ENCODE measurements around the gene AQP4. TPM values are rescaled to one million over a fixed set of nuclear protein-coding genes. Genes with fewer than 3 reads are reported as not detected.

The AQP4 gene
- total RNA-seq, 1 donor from 2014 or later, result 1.7 TPM

DNA sequence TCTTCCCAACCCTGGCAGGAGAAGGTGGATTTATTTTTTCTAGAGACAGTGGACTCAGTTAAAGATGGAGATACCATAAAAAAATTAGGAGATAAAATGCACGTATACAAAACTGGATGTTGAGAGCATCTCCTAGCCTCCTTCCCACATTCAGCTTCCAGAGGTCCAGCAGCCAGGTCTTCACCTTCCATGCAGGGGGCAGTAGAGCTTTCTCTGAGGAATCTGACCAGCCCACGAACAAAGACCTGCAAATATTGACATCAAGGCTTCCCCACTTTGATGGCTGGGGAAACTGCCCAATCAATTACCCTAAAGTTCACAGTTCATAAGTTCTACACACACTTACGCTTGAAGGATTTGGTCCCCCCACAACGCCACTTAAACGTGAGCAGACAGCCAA, 24.5 kb downstream of the AQP4 start:
- no peak for DNase-seq (ENCODE audit: low spot score)

DNA sequence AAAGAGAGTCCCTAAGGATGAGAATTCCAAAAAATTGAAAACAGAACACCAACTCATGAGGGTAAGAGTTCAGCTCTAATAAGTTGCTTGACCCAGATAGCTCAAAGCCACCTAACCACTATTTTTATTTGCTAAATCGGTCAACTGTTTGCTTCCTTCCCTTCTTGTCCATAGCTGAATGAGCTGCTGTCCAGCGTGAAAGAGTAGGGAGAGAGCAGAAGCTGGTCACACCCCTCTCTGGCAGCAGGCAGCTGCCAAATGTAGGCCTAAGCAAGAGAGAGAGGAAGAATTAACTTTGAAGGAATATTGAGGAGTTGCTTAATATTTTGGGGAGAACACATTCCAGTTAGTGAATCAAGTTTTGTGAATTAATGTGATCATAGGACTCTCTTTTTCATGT, 25.9 kb downstream of the AQP4 start:
- DNase-seq (ENCODE audit: low spot score), result no peak

DNA sequence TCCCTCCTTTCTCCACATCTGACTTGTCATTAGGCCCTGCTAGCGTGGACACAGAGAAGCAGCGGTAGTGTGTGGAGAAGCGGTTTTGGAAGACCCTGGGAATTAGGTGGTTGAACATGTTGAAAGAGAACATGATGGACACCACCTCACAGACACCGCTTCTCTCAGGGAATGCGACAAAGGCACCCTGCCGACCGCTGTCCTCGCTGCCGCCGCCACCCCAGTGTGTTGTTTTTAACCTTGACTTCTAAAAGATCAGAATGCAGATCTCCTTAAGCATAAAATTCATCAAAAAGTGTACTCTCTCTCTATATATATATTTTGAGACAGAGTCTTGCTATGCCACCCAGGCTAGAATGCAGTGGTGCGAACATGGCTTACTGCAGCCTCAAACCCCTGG, 33.2 kb downstream of the AQP4 start:
- DNase-seq (ENCODE audit: low spot score), result no peak

- no peak for DNase-seq (ENCODE audit: low spot score)
Observed at GRCh38 chr18:26827581-26827980, 37.9 kb downstream of the AQP4 start.

DNA sequence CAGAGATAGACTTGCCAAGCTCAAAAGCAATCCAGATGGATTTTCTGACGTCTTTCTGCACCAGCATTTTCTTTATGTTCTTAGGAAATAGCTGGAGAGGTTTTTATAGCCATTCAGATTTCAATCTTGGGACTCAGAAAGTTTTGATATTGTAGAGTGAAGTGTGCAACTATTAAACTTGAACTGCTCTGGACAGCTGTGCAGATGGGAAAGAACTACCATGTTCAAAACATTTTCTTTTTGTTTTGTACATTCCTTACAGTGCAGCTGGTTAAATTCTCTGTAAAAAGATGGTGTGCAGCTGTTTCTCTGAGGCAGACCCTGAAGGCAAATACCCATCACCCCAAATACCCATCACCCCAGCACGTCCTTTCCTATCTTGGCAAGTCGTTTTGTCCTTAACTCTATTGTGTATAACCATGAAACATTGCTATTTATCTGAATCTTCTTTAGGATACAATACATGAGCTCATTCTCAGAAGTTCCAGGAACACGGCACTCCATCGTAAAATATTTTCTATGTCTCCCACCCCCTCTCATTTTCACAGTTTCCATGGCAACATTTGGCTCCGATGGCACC, 38.8 kb downstream of the AQP4 start:
- no peak for DNase-seq (ENCODE audit: low spot score)

GRCh38 chr18:26821181-26821580, 44.3 kb downstream of the AQP4 start:
- DNase-seq (ENCODE audit: low spot score), result no peak

DNA sequence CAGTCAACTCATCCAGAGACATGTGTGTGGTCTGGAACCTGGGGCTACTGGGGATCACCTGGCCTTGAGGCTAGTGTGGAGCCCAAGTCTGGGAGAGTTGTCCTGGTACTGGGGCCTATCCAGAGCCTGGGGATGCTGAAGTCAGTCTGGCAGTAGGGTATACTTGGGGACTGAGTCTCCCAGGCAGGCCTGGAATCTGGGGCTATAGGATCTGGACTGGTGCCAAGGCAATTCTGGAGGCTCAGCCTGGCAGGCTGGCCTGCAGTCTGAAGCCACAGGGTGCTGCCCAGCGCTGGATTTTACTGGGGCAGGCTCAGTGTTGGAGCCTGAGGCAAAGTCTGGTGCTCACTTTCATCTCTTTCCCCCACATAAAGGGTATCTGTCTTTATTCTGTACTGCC, 46.5 kb downstream of the AQP4 start:
- no peak for DNase-seq (ENCODE audit: low spot score)

DNA sequence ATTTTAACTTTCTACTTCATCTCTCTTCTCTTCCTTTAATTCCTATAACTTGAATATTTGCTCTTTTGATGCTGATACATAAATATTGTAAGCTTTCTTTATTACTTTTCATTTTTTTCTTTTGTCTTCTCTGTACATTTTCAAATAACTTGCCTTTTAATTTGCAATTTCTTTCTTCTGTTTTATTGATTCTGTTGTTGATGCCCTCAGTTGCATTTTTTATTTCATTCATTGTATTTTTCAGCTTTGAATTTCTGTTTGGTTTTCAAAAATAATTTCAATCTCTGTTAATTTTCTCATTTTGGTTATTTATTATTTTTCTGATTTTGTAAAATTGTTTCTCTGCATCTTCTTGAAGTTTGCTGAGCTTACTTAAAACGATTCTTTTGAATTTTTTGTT, 47.0 kb downstream of the AQP4 start:
- DNase-seq (ENCODE audit: low spot score), result no peak

DNA sequence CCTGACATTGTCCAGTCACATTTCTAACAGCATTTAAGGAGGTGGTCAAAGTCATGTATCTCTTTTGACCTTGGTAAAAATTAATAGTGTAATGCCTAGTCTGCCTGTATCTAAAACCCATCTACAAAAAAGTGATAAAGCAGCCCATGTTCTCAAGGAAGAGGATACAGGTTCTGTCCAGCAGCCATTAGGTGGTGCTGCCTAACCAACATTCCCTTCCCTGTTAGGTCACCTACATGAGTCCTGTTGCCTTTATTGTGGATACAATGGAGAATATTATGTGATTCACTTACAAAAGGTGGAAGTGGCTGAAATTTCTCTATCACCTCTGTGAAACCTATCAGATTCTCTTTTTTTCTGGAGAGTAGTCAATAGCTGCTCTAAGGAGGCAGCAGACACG, 52.5 kb downstream of the AQP4 start:
- DNase-seq (ENCODE audit: low spot score), result peak; percentile 32

DNA sequence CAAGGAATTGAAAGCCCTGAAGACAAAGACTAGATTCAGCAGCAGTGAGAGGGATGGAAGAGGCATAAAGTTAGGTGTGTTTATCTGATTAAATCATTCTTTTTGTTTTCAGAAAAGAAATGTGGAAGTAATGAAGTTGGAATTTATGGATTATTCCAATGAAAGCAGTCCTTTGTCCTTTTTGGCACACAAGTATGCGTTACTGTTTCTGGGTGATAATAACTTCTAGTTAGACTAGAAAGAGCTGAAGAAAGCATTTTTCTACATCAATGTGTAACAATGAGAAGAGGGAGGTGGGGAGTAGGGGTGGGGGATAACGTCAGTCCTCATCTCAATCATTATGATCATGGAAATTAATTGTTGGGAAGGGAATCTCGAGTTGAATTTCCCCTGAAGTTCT, 53.0 kb downstream of the AQP4 start:
- no peak for DNase-seq (ENCODE audit: low spot score)

DNA sequence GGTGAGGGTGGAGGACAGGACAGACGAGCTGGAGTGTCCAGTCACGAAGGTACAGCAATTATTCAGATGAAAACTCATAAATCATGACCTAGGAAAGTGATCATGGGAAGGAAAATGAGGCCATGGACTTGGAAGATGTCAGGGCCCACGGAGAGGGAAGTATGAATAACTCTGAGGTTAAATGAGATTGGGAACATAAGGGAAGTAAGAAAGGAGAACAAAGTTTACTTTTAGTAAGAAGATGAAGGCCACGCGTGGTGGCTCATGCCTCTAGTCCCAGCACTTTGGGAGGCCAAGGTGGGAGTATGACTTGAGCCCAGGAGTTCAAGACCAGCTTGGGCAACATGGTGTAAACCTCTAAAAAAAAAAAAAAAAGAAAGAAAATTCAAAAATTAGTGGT, 56.2 kb downstream of the AQP4 start:
- no peak for DNase-seq (ENCODE audit: low spot score)

- no peak for DNase-seq (ENCODE audit: low spot score)
Observed at GRCh38 chr18:26806224-26806623, 59.3 kb downstream of the AQP4 start.

DNA sequence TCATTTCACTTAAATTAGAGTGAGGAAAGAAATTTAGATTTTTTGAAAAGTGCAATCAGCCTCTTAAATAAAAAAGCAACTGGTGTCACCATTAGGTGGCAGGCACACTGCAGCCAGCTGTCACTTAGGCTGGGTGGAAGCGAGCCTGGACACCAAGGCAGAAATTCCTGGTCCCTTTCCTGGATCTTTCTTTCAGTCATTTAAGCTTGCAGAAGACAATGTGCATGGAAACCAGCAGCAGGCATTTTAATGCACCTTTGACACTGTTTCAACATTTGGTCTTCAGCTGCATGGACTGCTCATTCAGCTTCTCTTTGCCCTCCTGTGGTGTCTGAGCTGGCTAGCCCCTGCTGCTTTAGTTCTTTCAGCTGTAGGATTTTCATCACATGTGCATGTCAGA, 61.0 kb downstream of the AQP4 start:
- no peak for DNase-seq (ENCODE audit: low spot score)

DNA sequence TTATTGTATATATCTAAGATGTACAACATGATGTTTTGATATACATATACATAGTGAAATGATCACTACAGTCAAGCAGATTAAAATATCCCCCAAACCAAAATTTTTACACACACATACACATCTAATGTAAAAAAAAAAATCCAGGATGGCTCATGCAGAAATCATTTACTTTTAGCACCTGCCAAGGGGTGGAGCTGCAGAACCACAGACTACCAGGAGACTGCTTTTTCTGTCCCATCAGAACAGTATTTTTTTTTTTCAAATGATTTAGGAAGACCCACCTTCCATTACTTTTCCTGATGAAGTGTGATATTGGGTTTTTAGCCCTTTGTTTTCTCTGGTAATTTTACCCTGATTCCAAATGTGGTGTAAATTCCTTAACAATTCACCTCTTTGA, 61.9 kb downstream of the AQP4 start:
- DNase-seq (ENCODE audit: low spot score), result no peak

GRCh38 chr18:26802330-26803200, 62.9 kb downstream of the AQP4 start:
- DNase-seq (ENCODE audit: low spot score), result no peak

Data from mucosa of gallbladder (tissue), 1 donor.